Coronary artery (tissue), 2 donors: ENCODE measurements around the gene PSRC1.

Experiments
- DNase-seq: peaks from one replicate; pipeline ENCODE4 v3.0.0-alpha.2; 2017; ENCODE audit warnings: low spot score
- H3K27ac ChIP-seq, 2 donors: fragments of 200-600 bp; sonication (generic); one replicate each; pipeline ENCODE4 v1.5.1; 2016 to 2019
- H3K4me3 ChIP-seq: fragments of 200-600 bp; sonication (generic); 2 replicates; pipeline ENCODE4 v1.5.1; 2016; ENCODE audit warnings: mild to moderate bottlenecking, moderate library complexity
- CTCF ChIP-seq: fragments of 200-600 bp; sonication (generic); IDR thresholded peaks from one replicate; pipeline ENCODE4 v1.5.1; 2019; ENCODE audit warnings: antibody characterized with exemption

The PSRC1 gene

GRCh38 chr1:109241841-109242345 lies 41.1 kb downstream of the PSRC1 start:
- H3K4me3 ChIP-seq, result no peak overlapping the region
- DNase-seq, result no peak
- no peak for TF ChIP-seq CTCF
- no peak overlapping the region for H3K27ac ChIP-seq

GRCh38 chr1:109241344-109241743 lies 41.6 kb downstream of the PSRC1 start:
- no peak for TF ChIP-seq CTCF
- no peak for DNase-seq
- Histone ChIP-seq H3K27ac (no peak overlapping the region), H3K4me3 (no peak overlapping the region)

GRCh38 chr1:109240158-109241152 lies 42.5 kb downstream of the PSRC1 start:
- DNase-seq, result no peak
- Histone ChIP-seq H3K27ac (peak overlapping the region in 1 of 2 donors; percentile 62), H3K4me3 (peak overlapping the region; percentile 54)
- TF ChIP-seq CTCF, result no peak

DNA sequence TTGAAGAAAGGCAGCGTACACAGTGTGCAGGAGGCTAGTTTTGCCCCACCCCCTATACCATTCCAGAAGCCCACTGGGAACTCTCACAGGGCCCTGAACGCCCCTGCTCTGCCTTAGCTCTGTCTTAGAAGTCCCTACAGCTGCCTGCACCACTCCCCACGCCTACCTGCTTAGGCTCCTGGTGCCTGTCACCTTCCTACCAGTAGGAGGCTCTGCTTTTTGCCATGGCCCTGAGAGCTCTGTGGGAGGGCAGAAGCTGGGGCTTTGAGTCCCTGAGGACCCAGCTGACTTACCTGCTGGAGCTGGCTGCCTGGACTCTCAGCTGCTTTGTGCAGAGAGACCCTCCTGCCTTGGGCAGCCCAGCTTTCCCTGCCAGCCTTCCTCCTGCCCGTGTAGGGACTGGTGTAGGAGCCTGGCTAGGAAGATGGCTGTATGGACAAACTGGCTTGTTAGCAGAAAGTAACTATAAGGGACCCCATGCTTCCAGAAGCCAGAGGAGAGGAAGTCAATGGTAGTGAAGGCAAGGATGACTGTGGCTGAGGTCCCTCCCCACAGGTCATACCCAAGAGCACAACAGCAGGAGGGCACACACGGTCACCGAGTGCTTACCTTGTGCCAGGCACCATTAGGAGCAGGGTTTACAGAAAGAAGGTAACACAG lies 43.4 kb downstream of the PSRC1 start:
- TF ChIP-seq CTCF, result no peak
- no peak for DNase-seq
- Histone ChIP-seq H3K4me3 (no peak overlapping the region), H3K27ac (peak overlapping the region in 1 of 2 donors; percentile 62)

DNA sequence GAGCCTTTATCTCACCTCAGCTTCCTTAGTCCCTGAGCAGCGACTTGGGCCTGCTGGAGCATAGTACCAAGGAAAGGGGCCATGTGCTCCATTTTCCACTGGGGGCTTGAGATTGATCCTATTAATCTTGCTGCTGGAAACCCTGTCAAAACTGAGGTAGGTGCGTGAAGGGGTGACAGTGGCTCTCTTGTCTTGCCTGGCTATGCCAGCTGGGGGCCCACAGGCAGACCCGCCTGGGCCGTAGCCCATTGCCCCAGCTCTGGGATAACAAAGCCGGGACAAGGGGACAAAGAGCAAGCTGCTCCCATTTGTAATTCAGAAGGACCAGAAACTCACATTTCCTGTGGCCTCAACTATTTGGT lies 43.9 kb downstream of the PSRC1 start:
- H3K27ac ChIP-seq, result no peak overlapping the region
- TF ChIP-seq CTCF, result no peak
- no peak overlapping the region for H3K4me3 ChIP-seq
- no peak for DNase-seq

GRCh38 chr1:109238382-109238781 lies 44.6 kb downstream of the PSRC1 start:
- Histone ChIP-seq H3K4me3 (no peak overlapping the region), H3K27ac (no peak overlapping the region)
- DNase-seq, result no peak
- TF ChIP-seq CTCF, result no peak
